Testis (tissue), 3 donors: Measurements from ENCODE around the gene ADTRP. TPM values are rescaled to one million over a fixed set of nuclear protein-coding genes. Genes with fewer than 3 reads are reported as not detected.

Experiments used
- DNase-seq: peaks from one replicate; pipeline ENCODE4 v3.0.0-alpha.2; 2019
- H3K27ac ChIP-seq, 2 donors: fragments of 200-600 bp; sonication (generic); one replicate each; pipeline ENCODE4 v1.5.1; 2019
- H3K27me3 ChIP-seq: fragments of 200-600 bp; sonication (generic); one replicate; pipeline ENCODE4 v1.5.1; 2019
- H3K36me3 ChIP-seq: fragments of 200-600 bp; sonication (generic); one replicate; pipeline ENCODE4 v1.5.1; 2017; ENCODE audit warnings: low read depth; ENCODE audit errors: missing control alignments
- H3K4me1 ChIP-seq: fragments of 200-600 bp; sonication (generic); one replicate; pipeline ENCODE4 v1.5.1; 2019
- H3K4me3 ChIP-seq, 2 donors: fragments of 200-600 bp; sonication (generic); one replicate each; pipeline ENCODE4 v1.5.1; 2017 to 2019
- H3K9me3 ChIP-seq: fragments of 200-600 bp; sonication (generic); one replicate; pipeline ENCODE4 v1.5.1; 2017
- CTCF ChIP-seq, 3 experiments: fragments of 450-650 bp in 2 of 3; fragments of 200-600 bp in 1 of 3; sonication (generic) in 1 of 3; IDR thresholded peaks; one replicate each; pipeline ENCODE4 v1.5.1; 2016 to 2019; ENCODE audit warnings: antibody characterized with exemption in 3 of 3, mild to moderate bottlenecking in 2 of 3, moderate library complexity in 1 of 3
- POLR2A ChIP-seq: fragments of 450-650 bp; IDR thresholded peaks from one replicate; pipeline ENCODE4 v1.6.1; 2017; ENCODE audit warnings: antibody characterized with exemption, mild to moderate bottlenecking, moderate library complexity
- WGBS, 2 donors: methylation state at CpG; one replicate each; pipeline ENCODE4 v1.1.5; 2018; 5-methylcytosine and 5-hydroxymethylcytosine counted together
- intact Hi-C: fragments of 100-400 bp; cut with DNase I; formaldehyde crosslinking; loops from one replicate; pipeline ENCODE4 v1.15.1; 2023; ENCODE audit warnings: low total_unique reads
- polyA plus RNA-seq: library from polyadenylated mRNA; stranded (reverse); fragments of 350-450 nt; fragmentation: Illumina TruSeq; extraction: RNeasy Lipid Tissue Mini Kit (QIAGEN cat#74804); gene quantifications from one replicate; pipeline ENCODE4 v1.2.3, GENCODE V29; 2014; ENCODE audit warnings: low read depth, low replicate concordance; ENCODE audit not compliant: insufficient read depth
- total RNA-seq, 2 donors: library from RNA; depleted of rRNA; stranded (reverse); fragments of >200 nt; gene quantifications; one replicate each; pipeline ENCODE4 v1.2.3, GENCODE V29; 2016

Gene ADTRP
- total and polyA plus RNA-seq, 3 donors from 2014 or later: 8.3 to 49.6 (median 21.3) TPM

DNA sequence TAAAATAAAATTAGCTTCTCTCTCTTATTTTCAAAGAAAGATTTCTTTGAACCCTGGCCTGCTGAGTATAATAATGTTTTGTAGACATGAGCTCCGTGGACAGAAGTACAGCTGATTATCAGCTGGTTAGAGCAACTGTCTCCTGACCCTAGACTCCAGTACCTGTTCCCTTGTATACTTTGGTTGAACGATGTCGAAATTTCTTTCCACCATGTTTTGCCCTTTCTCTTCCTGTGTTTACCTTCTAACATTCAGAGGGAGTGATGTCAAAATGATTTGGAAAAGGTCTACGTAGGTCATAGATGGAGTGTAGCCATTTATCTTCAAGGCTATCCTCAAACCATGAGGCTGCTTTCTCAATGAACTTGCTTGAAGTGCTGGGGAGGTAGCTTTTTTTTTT is 16.8 kb upstream of the ADTRP start:
- H3K4me3 ChIP-seq: no peak overlapping the region
- no peak for TF ChIP-seq POLR2A
- DNase-seq: no peak
- H3K27me3 ChIP-seq: no peaks in the 10 kb centered on the region
- no peak overlapping the region for H3K27ac ChIP-seq
- no peaks in the 10 kb centered on the region for H3K9me3 ChIP-seq
- intact Hi-C loops: no loop called here
- no peaks in the 10 kb centered on the region for H3K36me3 ChIP-seq
- H3K4me1 ChIP-seq: no peaks in the 10 kb centered on the region
- 69 to 70% methylated on average over 4 of the region's 4 CpGs for WGBS, 2 donors

- WGBS, 2 donors: 75 to 78% methylated on average over 1 of the region's 1 CpG
- H3K4me1 ChIP-seq: no peaks in the 10 kb centered on the region
These were observed 14.7 kb upstream of the ADTRP start for GRCh38 chr6:11793277-11793676.

DNA sequence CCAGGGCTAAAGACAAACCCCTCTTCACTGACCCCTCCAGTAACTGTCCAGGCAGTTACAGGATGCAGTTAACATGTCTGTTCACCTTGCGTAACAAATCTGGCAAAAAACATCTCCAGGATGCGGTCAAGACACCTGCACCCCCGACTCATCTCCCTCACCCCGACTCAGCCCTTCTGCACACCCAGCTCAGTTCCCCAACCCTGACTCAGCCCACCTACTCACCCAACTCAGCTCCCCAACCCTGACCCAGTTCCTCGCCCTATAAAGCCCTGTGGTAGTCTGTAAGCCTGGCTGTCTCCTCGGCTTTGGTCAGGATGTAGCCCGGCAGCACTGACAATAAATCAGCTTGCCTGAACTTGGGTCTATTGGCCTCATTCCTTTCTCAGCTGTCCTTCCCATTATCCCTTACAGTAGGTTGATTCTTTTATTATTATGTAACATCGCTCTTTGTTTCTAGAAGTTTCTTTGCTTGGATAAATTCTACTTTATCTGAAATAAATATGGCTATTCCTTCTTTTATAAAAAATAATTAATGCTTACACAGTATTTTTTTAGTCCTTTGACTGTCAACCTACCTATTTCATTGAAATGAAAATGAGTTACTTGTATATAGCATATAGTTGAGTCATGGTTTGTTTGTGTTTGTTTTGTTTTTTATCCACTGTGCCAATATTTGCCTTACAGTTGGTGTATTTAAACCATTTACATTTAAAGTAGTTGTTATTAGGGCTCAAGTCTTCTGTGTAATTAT is 12.9 kb upstream of the ADTRP start:
- no peak overlapping the region for H3K4me3 ChIP-seq
- no peaks in the 10 kb centered on the region for H3K36me3 ChIP-seq
- WGBS, 2 donors: 82 to 83% methylated on average over 8 of the region's 8 CpGs
- DNase-seq: no peak
- H3K4me1 ChIP-seq: no peaks in the 10 kb centered on the region
- no peak overlapping the region for H3K27ac ChIP-seq
- TF ChIP-seq CTCF (IDR thresholded peaks at IDR 0.05) (no peak), POLR2A (no peak)
- no peaks in the 10 kb centered on the region for H3K27me3 ChIP-seq
- H3K9me3 ChIP-seq: no peaks in the 10 kb centered on the region
- intact Hi-C loops: no loop called here

More at GRCh38 chr6:11793277-11793676, 14.7 kb upstream of the ADTRP start:
- no peaks in the 10 kb centered on the region for H3K9me3 ChIP-seq
- H3K36me3 ChIP-seq: no peaks in the 10 kb centered on the region
- intact Hi-C loops: no loop called here
- no peak overlapping the region for H3K4me3 ChIP-seq
- no peak for TF ChIP-seq CTCF (IDR thresholded peaks at IDR 0.05)
- TF ChIP-seq POLR2A: no peak
- H3K27me3 ChIP-seq: no peaks in the 10 kb centered on the region
- H3K27ac ChIP-seq: no peak overlapping the region
- no peak for DNase-seq

DNA sequence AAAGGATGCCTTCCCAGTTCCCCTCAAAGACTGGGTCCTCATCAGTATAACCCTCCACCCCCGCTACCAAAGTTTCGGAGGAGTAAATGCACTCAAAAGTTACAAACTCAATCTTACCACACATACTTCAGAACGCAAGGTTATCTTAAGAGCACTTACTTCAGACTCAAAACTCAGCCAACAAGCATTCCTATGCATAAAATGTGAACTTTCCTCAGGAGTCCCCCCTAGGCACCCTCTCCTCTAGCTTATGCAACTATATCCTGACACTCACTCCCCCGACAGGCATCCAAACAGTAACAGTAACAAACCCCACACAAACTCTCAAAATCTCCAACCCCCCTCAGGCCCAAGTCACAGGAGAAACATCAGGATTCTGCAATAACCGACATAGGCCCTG is 11.1 kb upstream of the ADTRP start:
- Histone ChIP-seq H3K4me1 (no peaks in the 10 kb centered on the region), H3K27ac (no peak overlapping the region), H3K4me3 (no peak overlapping the region), H3K36me3 (no peaks in the 10 kb centered on the region), H3K27me3 (no peaks in the 10 kb centered on the region), H3K9me3 (no peaks in the 10 kb centered on the region)
- intact Hi-C loops: no loop called here
- TF ChIP-seq CTCF (IDR thresholded peaks at IDR 0.05): no peak
- TF ChIP-seq POLR2A: no peak
- no peak for DNase-seq
- WGBS, 2 donors: 78 to 85% methylated on average over 5 of the region's 5 CpGs

DNA sequence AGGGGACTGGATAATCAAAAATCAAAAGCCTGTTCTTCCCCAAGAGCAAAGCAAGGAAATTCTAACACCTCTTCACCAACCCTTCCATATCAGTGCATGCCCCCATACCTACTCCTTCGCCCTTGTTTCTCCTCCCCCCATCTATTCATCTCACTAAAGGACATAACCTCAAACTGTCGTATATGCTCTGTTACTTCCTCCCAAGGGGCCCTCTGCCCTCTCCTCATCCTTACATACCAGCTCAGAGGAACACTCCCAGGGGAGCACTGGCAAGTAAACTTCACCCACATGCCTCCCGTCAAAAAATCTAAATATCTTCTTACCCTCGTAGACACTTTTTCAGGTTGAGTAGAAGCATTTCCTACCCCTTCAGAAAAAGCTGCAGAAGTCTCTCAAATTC is 9.4 kb upstream of the ADTRP start:
- H3K4me3 ChIP-seq: no peak overlapping the region
- H3K36me3 ChIP-seq: no peaks in the 10 kb centered on the region
- 81 to 84% methylated on average over 4 of the region's 4 CpGs for WGBS, 2 donors
- H3K4me1 ChIP-seq: no peaks in the 10 kb centered on the region
- intact Hi-C loops: no loop called here
- no peak for DNase-seq
- H3K27ac ChIP-seq: no peak overlapping the region
- H3K9me3 ChIP-seq: no peaks in the 10 kb centered on the region
- H3K27me3 ChIP-seq: no peaks in the 10 kb centered on the region
- TF ChIP-seq CTCF (IDR thresholded peaks at IDR 0.05): no peak
- TF ChIP-seq POLR2A: no peak
